ENCODE measurements around the gene ITFG2. TPM values are rescaled to one million over a fixed set of nuclear protein-coding genes. Genes with fewer than 3 reads are reported as not detected.

Gene ITFG2
- total RNA-seq, 2 experiments from 2014 or later, result 42.0 to 55.2 TPM

DNA sequence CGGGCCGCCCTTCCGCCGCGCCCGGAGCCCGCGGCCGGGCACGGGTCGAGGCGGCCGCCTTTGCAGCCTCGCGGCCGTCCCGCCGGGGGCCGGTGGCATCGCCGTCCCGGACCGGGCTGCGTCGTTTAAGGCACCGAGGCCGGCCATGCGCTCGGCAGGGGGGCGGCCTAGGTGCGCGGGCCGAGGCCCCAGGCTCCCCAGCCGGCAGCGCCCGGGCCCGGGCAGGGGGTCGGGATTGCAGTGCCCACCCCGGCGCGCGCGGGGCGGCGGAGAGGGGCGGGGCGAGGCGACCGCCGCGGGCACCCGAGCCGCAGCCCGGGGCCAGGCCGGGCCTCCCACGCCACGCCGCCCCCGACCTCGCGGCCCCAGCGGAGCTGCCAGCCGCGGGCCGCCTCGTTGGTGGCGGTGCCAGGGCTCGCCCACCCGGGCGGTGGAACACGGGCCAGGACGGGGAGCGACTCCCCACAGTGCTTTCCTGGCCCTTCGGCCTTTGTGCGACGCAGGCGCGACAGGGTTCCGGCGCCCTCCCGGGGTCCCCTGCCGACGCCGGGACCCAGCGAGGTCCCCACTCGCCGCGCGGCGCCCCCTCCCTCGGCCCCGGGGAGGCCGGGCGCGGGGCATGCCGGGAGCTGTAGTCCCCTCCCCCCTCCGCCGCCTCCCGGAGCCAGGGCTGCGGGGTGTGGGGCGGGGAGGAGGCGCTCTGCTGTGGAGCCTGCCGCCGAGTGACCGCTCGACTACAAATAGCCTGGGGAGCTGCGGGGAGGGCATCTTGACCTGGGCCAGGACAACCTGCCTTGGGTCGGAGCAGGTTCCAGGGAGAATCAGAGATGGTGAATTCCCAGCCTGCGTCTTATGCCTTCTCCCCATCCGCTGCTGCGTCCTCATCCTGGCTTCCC lies 16.9 kb upstream of the ITFG2 start:
- Histone ChIP-seq H3K36me3 (ENCODE audit: insufficient read depth, low read length) (peaks cover 48% of the 10 kb centered on the region), H3K79me2 (ENCODE audit: insufficient read depth, low read depth, low read length) (peaks cover 29% of the 10 kb centered on the region), H2AFZ (ENCODE audit: low read length) (no peak overlapping the region; the same call in 1 of the 2 replicates), H4K20me1 (ENCODE audit: insufficient read depth, low read length) (peaks cover 23% of the 10 kb centered on the region), H3K4me3 (ENCODE audit: low read depth, low read length, poor library complexity, severe bottlenecking) (peak overlapping the region; percentile 98), H3K27ac (ENCODE audit: low read depth, low read length, poor library complexity, severe bottlenecking) (no peak overlapping the region), H3K4me2 (ENCODE audit: low read length) (peak overlapping the region; percentile 99), H3K9me2 (ENCODE audit: insufficient read depth, low read length) (no peaks in the 10 kb centered on the region), H3K9me3 (ENCODE audit: low read length) (no peaks in the 10 kb centered on the region), H3K4me1 (ENCODE audit: insufficient read depth, low read length, poor library complexity, severe bottlenecking) (peaks cover 21% of the 10 kb centered on the region)
- no TSS peak for BruUV-seq (replicated peaks)
- ChIA-PET CTCF (ENCODE audit: unreplicated experiment) (no interaction called here), POLR2A (interaction anchor here (0.6 kb wide), 1 partner anchor 79 kb away, joined by 4 read pairs; no protein-coding TSS in a partner anchor)
- intact Hi-C loops (cut with micrococcal nuclease; ENCODE audit: unreplicated experiment), result loop anchor here (1.0 kb wide), 1 partner anchor 17 kb away; the partner anchor contains the start of gene ITFG2
- peak; percentile 72 for DNase-seq (ENCODE audit: low spot score)
- TF ChIP-seq EZH2phosphoT487 (IDR thresholded peaks at IDR 0.05; ENCODE audit: borderline replicate concordance, low read depth, low read length) (no peak), CTCF (conservative IDR thresholded peaks at IDR 0.05; ENCODE audit: low read length) (no peak)

DNA sequence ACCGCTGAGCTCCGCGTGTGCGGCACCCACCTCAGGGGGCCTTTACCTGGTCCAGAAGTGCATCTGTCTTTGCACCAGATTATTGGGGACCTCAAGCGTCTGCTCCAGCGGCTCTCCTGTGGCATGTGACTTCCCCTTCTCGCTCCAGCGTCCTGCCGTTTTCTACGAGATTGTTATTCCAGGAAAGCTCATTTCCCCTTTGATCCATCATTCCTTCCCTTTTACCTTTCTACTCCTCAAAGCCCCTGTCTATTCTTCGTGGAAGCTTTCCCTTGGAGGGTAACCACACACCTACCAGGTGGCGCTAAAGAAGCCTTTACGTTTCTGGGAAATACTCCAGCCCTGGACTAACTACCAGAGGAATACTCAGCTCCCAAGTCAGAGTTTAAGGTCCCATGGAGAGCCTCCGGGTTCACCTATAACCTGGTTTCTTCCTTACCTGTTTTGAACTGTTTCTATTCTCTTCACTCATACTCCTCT lies 16.2 kb upstream of the ITFG2 start:
- intact Hi-C loops (cut with micrococcal nuclease; ENCODE audit: unreplicated experiment), result no loop called here
- peaks cover 23% of the 10 kb centered on the region for H4K20me1 ChIP-seq (ENCODE audit: insufficient read depth, low read length)
- ChIA-PET CTCF (ENCODE audit: unreplicated experiment) (no interaction called here), POLR2A (interaction anchor here (0.6 kb wide), 1 partner anchor 78 kb away, joined by 4 read pairs; no protein-coding TSS in a partner anchor)
- peaks cover 21% of the 10 kb centered on the region for H3K4me1 ChIP-seq (ENCODE audit: insufficient read depth, low read length, poor library complexity, severe bottlenecking)
- TF ChIP-seq EZH2phosphoT487 (IDR thresholded peaks at IDR 0.05; ENCODE audit: borderline replicate concordance, low read depth, low read length) (no peak), CTCF (conservative IDR thresholded peaks at IDR 0.05; ENCODE audit: low read length) (peak; percentile 59; the same call in 1 of the 2 replicates)
- peaks cover 29% of the 10 kb centered on the region for H3K79me2 ChIP-seq (ENCODE audit: insufficient read depth, low read depth, low read length)
- peaks cover 55% of the 10 kb centered on the region for H3K36me3 ChIP-seq (ENCODE audit: insufficient read depth, low read length)
- H3K9me3 ChIP-seq (ENCODE audit: low read length), result no peaks in the 10 kb centered on the region
- no peaks in the 10 kb centered on the region for H3K9me2 ChIP-seq (ENCODE audit: insufficient read depth, low read length)
- no peak overlapping the region for H3K27ac ChIP-seq (ENCODE audit: low read depth, low read length, poor library complexity, severe bottlenecking)
- H2AFZ ChIP-seq (ENCODE audit: low read length), result no peak overlapping the region; the same call in 1 of the 2 replicates
- H3K4me2 ChIP-seq (ENCODE audit: low read length), result peak overlapping the region; percentile 99
- BruUV-seq (replicated peaks), result no TSS peak
- no peak for DNase-seq (ENCODE audit: low spot score)
- H3K4me3 ChIP-seq (ENCODE audit: low read depth, low read length, poor library complexity, severe bottlenecking), result peak overlapping the region; percentile 98

Data from OCI-LY7 (cell line).